ENCODE results near the gene VWC2.

DNA sequence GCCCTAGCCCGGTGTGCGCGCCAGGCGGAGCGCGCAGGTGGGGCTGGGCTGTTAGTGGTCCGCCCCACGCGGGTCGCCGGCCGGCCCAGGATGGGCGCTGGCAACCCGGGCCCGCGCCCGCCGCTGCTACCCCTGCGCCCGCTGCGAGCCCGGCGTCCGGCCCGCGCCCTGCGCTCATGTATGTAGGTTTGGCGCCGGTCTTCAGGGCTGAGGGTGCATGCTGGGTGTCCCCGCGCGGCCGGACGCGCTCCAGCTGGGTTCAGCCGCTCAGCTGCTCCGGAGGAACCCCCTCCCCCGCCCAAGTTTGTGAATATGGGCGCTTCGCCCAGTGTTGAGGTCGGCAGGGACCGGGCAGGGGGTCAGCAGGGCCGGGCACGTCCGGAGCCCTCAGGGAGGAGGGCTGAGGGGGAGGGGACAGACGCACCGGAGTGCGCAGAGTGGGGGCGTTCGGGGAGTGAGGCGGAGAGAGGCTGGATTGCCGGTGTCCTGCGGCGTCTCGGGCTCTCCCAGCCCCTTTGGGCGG lies 559 bp downstream of the VWC2 start:
- TF ChIP-seq EZH2 (IDR thresholded peaks at IDR 0.05; ENCODE audit: low read length, missing control alignments) (no peak), CTCF (conservative IDR thresholded peaks at IDR 0.05 in 1 of 2, IDR thresholded peaks at IDR 0.05 in 1 of 2; ENCODE audit: low read depth in 1 of 2, low read length in 2 of 2) (no peak)
